Glutamatergic neuron (in vitro differentiated cells): ENCODE measurements around the gene TSC22D2. TPM values are rescaled to one million over a fixed set of nuclear protein-coding genes. Genes with fewer than 3 reads are reported as not detected.

Source experiments
- DNase-seq: peaks from one replicate; pipeline ENCODE4 v3.0.0; 2022
- H3K27ac Mint-ChIP-seq: one replicate; pipeline ENCODE4 v1.8.0; 2020; ENCODE audit warnings: mild to moderate bottlenecking, mixed read lengths, inconsistent platforms; ENCODE audit not compliant: unreplicated experiment
- H3K27me3 Mint-ChIP-seq: one replicate; pipeline ENCODE4 v1.8.0; 2020; ENCODE audit warnings: mild to moderate bottlenecking, moderate library complexity, mixed read lengths, inconsistent platforms; ENCODE audit not compliant: unreplicated experiment
- H3K36me3 Mint-ChIP-seq: one replicate; pipeline ENCODE4 v1.8.0; 2020; ENCODE audit warnings: mild to moderate bottlenecking, mixed read lengths, inconsistent platforms; ENCODE audit not compliant: unreplicated experiment
- H3K4me1 Mint-ChIP-seq: one replicate; pipeline ENCODE4 v1.8.0; 2020; ENCODE audit warnings: mild to moderate bottlenecking, low read depth, mixed read lengths, inconsistent platforms; ENCODE audit not compliant: unreplicated experiment
- H3K4me3 Mint-ChIP-seq: one replicate; pipeline ENCODE4 v1.8.0; 2020; ENCODE audit warnings: mild to moderate bottlenecking, mixed read lengths, inconsistent platforms; ENCODE audit not compliant: unreplicated experiment
- H3K9me3 Mint-ChIP-seq: one replicate; pipeline ENCODE4 v1.8.0; 2020; ENCODE audit warnings: mild to moderate bottlenecking, moderate library complexity, mixed read lengths, inconsistent platforms; ENCODE audit not compliant: unreplicated experiment
- total RNA-seq: library from RNA; stranded (reverse); fragmentation: NEBNext Ultra II Directional; extraction: Animal tissue kit (Norgen Biotek cat#: 25700); gene quantifications from one replicate; pipeline ENCODE4 v1.2.1, GENCODE V29; 2021; ENCODE audit not compliant: unreplicated experiment
- TF ChIP-seq, protein P1 (sequence below): fragments of 200-600 bp; sonication (generic); IDR thresholded peaks from one replicate; pipeline ENCODE4 v1.5.0; 2021; ENCODE audit not compliant: partially characterized antibody, unreplicated experiment

Gene TSC22D2
- total RNA-seq, 1 donor from 2014 or later: 87.3 TPM

- no peaks in the 10 kb centered on the region for H3K36me3 Mint-ChIP-seq
- no peak overlapping the region for H3K27ac Mint-ChIP-seq
- TF ChIP-seq, protein P1, sequence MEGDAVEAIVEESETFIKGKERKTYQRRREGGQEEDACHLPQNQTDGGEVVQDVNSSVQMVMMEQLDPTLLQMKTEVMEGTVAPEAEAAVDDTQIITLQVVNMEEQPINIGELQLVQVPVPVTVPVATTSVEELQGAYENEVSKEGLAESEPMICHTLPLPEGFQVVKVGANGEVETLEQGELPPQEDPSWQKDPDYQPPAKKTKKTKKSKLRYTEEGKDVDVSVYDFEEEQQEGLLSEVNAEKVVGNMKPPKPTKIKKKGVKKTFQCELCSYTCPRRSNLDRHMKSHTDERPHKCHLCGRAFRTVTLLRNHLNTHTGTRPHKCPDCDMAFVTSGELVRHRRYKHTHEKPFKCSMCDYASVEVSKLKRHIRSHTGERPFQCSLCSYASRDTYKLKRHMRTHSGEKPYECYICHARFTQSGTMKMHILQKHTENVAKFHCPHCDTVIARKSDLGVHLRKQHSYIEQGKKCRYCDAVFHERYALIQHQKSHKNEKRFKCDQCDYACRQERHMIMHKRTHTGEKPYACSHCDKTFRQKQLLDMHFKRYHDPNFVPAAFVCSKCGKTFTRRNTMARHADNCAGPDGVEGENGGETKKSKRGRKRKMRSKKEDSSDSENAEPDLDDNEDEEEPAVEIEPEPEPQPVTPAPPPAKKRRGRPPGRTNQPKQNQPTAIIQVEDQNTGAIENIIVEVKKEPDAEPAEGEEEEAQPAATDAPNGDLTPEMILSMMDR: no peak
- no peaks in the 10 kb centered on the region for H3K27me3 Mint-ChIP-seq
- H3K4me3 Mint-ChIP-seq: no peak overlapping the region
- no peak for DNase-seq
- no peaks in the 10 kb centered on the region for H3K9me3 Mint-ChIP-seq
- H3K4me1 Mint-ChIP-seq: no peaks in the 10 kb centered on the region
Measured at GRCh38 chr3:150391161-150391560, 16.9 kb upstream of the TSC22D2 start.

GRCh38 chr3:150393745-150394144 lies 14.4 kb upstream of the TSC22D2 start:
- Mint-ChIP-seq H3K4me3 (no peak overlapping the region), H3K27me3 (no peaks in the 10 kb centered on the region), H3K4me1 (no peaks in the 10 kb centered on the region), H3K36me3 (no peaks in the 10 kb centered on the region), H3K27ac (no peak overlapping the region), H3K9me3 (no peaks in the 10 kb centered on the region)
- TF ChIP-seq, protein P1: no peak
- DNase-seq: no peak

DNA sequence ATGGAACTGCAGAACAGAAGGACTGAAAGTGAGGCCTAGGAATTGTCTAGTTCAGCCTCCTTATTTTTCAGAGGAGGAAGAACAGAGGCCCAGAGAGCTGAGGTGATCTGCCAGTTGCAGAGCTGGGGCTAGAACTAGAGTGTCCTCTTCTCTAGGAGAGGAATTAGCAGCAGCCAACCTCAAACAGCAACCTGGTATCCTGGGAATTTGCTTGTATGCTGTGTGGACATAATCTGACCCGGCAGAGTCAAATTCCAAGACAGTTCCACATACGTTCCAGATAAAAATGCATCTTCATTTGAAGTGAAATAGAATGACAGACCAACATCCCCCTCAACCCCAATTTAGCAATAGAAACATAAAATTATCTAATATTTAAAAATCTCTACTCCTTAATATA lies 13.5 kb upstream of the TSC22D2 start:
- Mint-ChIP-seq H3K4me1 (no peaks in the 10 kb centered on the region), H3K27me3 (no peaks in the 10 kb centered on the region), H3K9me3 (no peaks in the 10 kb centered on the region), H3K4me3 (no peak overlapping the region), H3K27ac (no peak overlapping the region), H3K36me3 (no peaks in the 10 kb centered on the region)
- no peak for DNase-seq
- TF ChIP-seq, protein P1: no peak

DNA sequence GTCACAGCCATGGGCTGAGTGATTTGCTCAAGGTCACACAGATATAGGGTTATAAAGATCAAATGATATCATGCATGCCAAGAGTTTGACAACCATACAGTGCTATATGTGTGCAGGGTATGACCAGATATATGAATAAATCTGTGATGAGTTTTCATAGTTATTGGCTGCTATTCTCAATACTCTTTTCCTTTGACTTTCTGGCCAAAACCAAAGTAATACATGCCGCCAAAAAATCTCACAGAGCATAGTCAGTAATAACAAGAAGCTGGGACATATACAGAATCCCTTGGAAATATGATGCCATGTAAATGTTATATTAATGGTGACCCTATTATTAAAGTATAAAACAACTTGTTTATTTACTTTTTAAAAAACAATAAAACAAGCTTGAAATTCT lies 11.6 kb upstream of the TSC22D2 start:
- no peak overlapping the region for H3K4me3 Mint-ChIP-seq
- H3K27me3 Mint-ChIP-seq: no peaks in the 10 kb centered on the region
- H3K36me3 Mint-ChIP-seq: no peaks in the 10 kb centered on the region
- no peaks in the 10 kb centered on the region for H3K9me3 Mint-ChIP-seq
- no peak overlapping the region for H3K27ac Mint-ChIP-seq
- no peak for DNase-seq
- no peaks in the 10 kb centered on the region for H3K4me1 Mint-ChIP-seq
- TF ChIP-seq, protein P1: no peak

DNA sequence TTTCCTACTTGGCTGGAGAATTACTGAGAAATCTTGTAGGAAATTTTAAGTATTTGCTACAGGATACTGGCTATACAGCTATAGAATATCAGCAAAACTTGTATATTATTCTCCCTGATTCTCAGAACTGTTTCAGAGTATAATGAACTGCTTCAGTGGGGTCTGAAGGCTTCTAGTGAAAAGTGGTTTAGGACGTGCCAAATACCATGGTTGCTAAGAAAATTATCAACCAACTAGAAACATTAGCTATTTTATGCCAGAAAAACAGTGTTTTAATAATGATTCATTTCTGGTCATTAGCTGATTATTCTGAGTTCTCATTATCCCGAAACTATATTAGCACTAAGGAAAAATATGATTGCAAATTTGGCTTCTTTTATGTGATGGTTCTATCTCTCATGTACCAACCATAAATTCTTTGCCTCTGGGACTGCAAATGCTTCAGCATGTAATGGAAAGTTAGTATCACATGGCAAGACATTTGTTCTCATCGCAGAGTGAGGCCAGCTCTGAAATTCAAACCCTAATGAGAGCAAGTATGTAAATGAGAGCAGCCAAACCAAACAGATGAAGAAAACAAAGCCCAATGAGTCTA lies 11.0 kb upstream of the TSC22D2 start:
- Mint-ChIP-seq H3K4me1 (no peaks in the 10 kb centered on the region), H3K27me3 (no peaks in the 10 kb centered on the region), H3K27ac (no peak overlapping the region), H3K4me3 (no peak overlapping the region), H3K9me3 (no peaks in the 10 kb centered on the region), H3K36me3 (no peaks in the 10 kb centered on the region)
- no peak for DNase-seq
- TF ChIP-seq, protein P1: no peak
